ENCODE data around the gene RAVER2. TPM values are rescaled to one million over a fixed set of nuclear protein-coding genes. Genes with fewer than 3 reads are reported as not detected.

Gene RAVER2
- polyA plus RNA-seq, 1 donor (not counting 4 experiments of a cell fraction or from before 2014, with no cell fraction given): 9.1 TPM

- Histone ChIP-seq H3K27me3 (ENCODE audit: control insufficient read depth, extremely low read depth, insufficient read depth, low read length) (no peaks in the 10 kb centered on the region), H3K9ac (ENCODE audit: control insufficient read depth, extremely low read depth, insufficient read depth, low read length) (no peak overlapping the region), H3K4me3 (ENCODE audit: control insufficient read depth in 2 of 3, extremely low read depth in 1 of 3, insufficient read depth in 2 of 3, low read depth in 1 of 3, low read length in 3 of 3) (no peak overlapping the region), H3K9me1 (ENCODE audit: control insufficient read depth, extremely low read depth, insufficient read depth, low read length) (no peaks in the 10 kb centered on the region), H3K36me3 (ENCODE audit: control insufficient read depth in 2 of 2, extremely low read depth in 1 of 2, insufficient read depth in 2 of 2, low read length in 2 of 2) (no peaks in the 10 kb centered on the region), H3K27ac (ENCODE audit: control insufficient read depth, insufficient read depth, low read length) (no peak overlapping the region), H2AFZ (ENCODE audit: control insufficient read depth, low read length) (no peak overlapping the region), H3K4me2 (ENCODE audit: control insufficient read depth, extremely low read depth, insufficient read depth, low read depth, low read length) (no peak overlapping the region), H3K4me1 (ENCODE audit: control insufficient read depth, extremely low read depth, insufficient read depth, low read length) (no peaks in the 10 kb centered on the region), H4K20me1 (ENCODE audit: control insufficient read depth, extremely low read depth, insufficient read depth, low read length) (no peaks in the 10 kb centered on the region), H3K9me3 (ENCODE audit: control insufficient read depth, low read depth, low read length) (no peaks in the 10 kb centered on the region), H3K79me2 (ENCODE audit: control insufficient read depth, insufficient read depth, low read length) (no peaks in the 10 kb centered on the region)
- no peak for DNase-seq (ENCODE audit: low read depth, low spot score)
- TF ChIP-seq EZH2 (IDR thresholded peaks at IDR 0.05; ENCODE audit: low read length): no peak
- FAIRE-seq: no peak
- dilution Hi-C loops (cut with MboI; ENCODE audit: extremely low pct_ligation_motif_present, low sequenced_read_pairs): no loop called here
These were observed 77.7 kb downstream of the RAVER2 start for GRCh38 chr1:64822621-64823020.

GRCh38 chr1:64823691-64824476 is 79.0 kb downstream of the RAVER2 start:
- H3K4me2 ChIP-seq (ENCODE audit: control insufficient read depth, extremely low read depth, insufficient read depth, low read depth, low read length): peak overlapping the region; percentile 34
- TF ChIP-seq EZH2 (IDR thresholded peaks at IDR 0.05; ENCODE audit: low read length) (no peak), CTCF (optimal IDR thresholded peaks at IDR 0.05 in 1 of 3, IDR thresholded peaks at IDR 0.05 in 1 of 3, conservative IDR thresholded peaks at IDR 0.05 in 1 of 3; ENCODE audit: extremely low read depth in 1 of 3, insufficient read depth in 2 of 3, low read length in 3 of 3) (peak; percentile 56 to 82 (median 57))
- H3K9me3 ChIP-seq (ENCODE audit: control insufficient read depth, low read depth, low read length): no peaks in the 10 kb centered on the region
- H4K20me1 ChIP-seq (ENCODE audit: control insufficient read depth, extremely low read depth, insufficient read depth, low read length): no peaks in the 10 kb centered on the region
- H3K4me1 ChIP-seq (ENCODE audit: control insufficient read depth, extremely low read depth, insufficient read depth, low read length): no peaks in the 10 kb centered on the region
- no peak overlapping the region for H3K9ac ChIP-seq (ENCODE audit: control insufficient read depth, extremely low read depth, insufficient read depth, low read length)
- dilution Hi-C loops (cut with MboI; ENCODE audit: extremely low pct_ligation_motif_present, low sequenced_read_pairs): no loop called here
- H3K27me3 ChIP-seq (ENCODE audit: control insufficient read depth, extremely low read depth, insufficient read depth, low read length): no peaks in the 10 kb centered on the region
- H3K79me2 ChIP-seq (ENCODE audit: control insufficient read depth, insufficient read depth, low read length): no peaks in the 10 kb centered on the region
- DNase-seq (ENCODE audit: low read depth, low spot score) (peak; percentile 25), FAIRE-seq (peak; percentile 91)
- no peaks in the 10 kb centered on the region for H3K36me3 ChIP-seq (ENCODE audit: control insufficient read depth in 2 of 2, extremely low read depth in 1 of 2, insufficient read depth in 2 of 2, low read length in 2 of 2)
- no peak overlapping the region for H3K27ac ChIP-seq (ENCODE audit: control insufficient read depth, insufficient read depth, low read length)
- H3K4me3 ChIP-seq (ENCODE audit: control insufficient read depth in 2 of 3, extremely low read depth in 1 of 3, insufficient read depth in 2 of 3, low read depth in 1 of 3, low read length in 3 of 3): no peak overlapping the region
- no peak overlapping the region for H2AFZ ChIP-seq (ENCODE audit: control insufficient read depth, low read length)
- H3K9me1 ChIP-seq (ENCODE audit: control insufficient read depth, extremely low read depth, insufficient read depth, low read length): no peaks in the 10 kb centered on the region

Data from keratinocyte (primary cell).